HG03558 (cell line): ENCODE measurements around the gene INSIG1.

Experiments
- ATAC-seq: cut with Tn5 transposase; IDR thresholded peaks from one replicate; pipeline ENCODE4 v1.9.1; 2021; ENCODE audit warnings: moderate number of reproducible peaks; ENCODE audit not compliant: unreplicated experiment; ENCODE audit errors: extremely low read depth

INSIG1 gene

DNA sequence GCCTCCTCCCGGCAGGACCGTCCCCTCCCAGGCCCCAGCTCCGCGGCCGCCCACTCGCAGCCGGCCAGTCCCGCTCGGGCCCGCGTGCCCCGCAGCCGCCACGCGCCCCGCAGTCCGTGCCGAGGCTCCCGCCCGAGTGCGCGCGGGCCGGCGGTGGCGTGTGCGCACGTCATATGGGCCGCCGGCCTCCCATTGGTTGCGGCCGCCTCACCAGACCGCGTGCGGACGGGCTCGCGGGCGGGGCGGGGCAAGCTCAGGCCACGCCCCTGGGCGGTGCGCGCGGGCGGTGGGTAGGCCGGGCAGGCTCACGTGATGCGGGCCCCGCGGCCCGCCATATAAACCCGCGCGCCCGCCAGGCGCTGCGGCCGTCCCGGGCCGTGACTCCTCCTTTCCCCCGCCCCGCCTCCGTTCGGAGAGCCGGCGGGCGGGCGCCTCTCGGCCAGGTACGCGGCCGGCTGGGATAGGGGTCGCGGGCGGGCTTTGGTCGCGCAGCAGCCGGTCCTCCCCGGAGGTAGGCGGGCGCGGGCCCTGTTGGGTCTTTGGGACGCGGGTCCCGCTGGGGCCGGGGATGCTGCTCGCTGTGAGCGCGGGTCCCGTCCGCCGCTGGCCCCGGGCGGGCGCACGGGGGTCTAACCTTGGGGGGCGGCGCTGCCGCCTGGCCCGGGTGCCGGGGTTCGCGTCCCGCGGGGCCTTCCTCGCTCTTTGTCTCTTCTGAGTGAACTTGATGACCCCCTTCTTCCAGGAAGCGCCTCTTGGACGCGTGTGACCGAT is at the start of gene INSIG1:
Gene INSIG1, plus strand, starts transcription at position 362 of the 771 bp plus-strand sequence. Its CDS starts 408 bp downstream, at position 770.
- ATAC-seq: peak; percentile 42

GRCh38 chr7:155248366-155248756 is 49.3 kb upstream of the INSIG1 start:
- ATAC-seq: no peak

DNA sequence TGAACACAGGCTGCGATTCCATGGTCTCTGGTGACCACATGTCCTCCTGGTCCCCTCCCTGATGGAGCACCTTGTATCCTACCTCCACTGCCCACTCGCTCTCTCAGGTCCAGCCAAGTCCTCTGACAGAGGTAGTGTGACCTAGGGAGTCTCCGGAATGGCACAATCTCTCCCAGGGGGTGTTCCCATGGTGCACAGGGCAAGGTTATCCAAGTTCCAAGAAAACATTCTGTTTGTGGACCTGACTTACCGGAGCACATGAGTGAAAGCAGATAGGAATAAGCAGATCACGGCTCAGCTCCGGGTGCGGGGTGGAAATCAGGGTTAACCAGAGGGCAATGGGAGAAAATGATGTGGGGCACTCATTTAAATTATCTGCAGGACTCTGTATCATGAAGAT is 45.8 kb upstream of the INSIG1 start:
- ATAC-seq: no peak

DNA sequence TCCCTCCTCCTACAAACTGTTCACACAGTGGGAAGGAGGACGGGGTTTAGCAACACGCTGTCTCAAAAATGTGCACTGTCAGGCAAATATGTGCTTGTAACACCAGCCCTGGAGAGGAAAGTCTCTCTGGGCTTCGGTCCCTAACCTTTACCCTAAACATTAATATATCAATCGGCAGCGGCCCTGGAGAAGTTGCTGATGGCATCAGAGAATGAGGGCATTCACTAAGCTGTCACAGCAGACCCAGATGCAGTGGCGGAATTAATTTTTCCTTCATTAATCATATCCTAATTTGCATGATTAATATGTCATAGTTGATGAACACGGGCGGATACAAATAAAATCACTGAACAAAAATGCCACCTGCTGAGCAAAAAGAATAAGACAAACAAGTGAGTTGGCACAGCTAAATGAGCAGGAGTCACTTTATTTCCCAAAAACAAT is 45.2 kb upstream of the INSIG1 start:
- no peak for ATAC-seq

GRCh38 chr7:155252892-155253501 is 44.7 kb upstream of the INSIG1 start:
- ATAC-seq: no peak

DNA sequence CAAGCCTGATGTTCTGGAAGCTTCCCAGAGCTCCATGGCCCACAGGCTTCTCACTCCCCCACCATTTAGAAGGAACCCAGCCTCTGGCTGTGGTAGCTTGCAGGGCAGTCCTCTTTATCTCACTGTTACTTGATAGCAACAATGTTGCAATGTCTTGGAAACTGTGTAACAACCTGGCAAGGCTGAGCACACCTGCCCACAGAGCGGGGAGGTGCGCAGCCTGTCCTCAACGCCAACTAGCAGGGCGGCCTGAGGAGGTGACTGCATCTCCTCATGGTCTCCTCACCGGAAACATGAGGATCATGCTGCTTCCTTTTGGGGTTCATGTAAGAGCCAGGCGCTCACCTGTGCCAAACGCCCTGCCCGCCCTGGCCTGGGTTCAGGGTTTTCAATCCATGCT is 43.7 kb upstream of the INSIG1 start:
- no peak for ATAC-seq

DNA sequence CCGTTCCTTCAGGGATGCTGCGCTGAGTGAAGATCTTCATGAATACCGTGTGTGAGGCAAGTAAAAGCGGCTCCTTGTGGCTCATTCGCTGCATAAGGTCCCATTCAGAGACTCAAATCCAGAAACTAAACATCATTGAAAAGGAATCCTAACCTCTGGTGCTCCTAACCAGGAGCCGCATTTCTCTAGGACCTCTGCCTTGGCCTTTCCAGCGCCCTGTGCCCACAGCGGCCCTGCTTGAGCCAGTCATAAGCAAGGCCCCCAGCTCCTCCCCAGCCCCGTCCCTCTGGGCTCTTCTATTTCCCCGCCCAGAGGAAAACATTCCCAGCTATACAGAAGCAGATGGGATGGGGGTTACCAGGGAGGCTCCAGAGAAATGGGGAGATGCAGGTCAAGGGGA is 42.6 kb upstream of the INSIG1 start:
- ATAC-seq: no peak

DNA sequence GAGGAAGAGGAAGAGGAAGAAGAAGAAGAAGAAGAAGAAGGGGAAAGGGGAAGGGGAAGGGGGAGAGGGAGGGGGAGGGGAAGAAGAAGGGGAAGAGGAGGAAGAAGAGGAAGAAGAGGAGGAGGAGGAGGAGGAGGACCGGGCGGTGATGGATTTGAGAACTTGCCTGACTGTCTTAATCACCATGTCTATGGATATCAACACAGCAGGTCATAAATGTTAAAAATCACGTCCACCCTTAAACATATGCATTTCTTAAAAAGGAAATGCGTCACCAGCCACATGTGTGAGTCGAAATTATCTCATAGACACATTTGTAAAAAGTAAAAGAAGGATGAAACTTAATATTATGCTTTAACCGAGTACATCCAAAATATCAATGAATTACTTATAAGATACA is 42.1 kb upstream of the INSIG1 start:
- no peak for ATAC-seq

DNA sequence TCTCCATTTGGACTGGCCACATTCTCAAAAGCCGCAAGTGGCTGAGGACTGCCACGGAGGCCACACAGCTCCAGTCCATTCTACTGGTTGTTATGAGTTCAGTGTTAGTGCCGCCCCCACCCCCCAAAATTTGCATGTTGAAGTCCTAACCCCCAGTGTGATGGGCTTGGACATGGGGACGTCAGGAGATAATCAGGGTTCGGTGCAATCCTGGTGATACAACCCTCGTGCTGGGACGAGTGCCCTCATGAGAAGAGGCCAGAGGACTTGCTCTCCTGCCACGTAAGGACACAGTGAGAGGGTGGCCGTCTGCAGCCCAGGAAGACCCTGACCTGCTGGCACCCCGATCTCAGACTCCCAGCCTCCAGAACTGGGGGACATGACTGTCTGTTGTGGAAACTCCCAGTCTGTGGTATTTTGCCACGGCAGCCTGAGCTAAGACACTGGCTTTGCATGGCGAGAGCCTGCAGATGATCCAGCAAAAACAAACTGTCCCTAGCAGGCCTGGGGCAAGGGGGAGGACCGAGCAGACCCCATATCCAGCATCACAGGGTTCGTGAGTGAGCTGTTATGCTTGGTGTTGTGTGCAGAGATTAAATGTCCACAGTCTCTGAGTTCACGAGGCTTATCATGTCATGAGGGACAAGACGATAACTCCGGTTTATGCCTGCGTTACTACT is 41.5 kb upstream of the INSIG1 start:
- no peak for ATAC-seq

GRCh38 chr7:155256761-155257481 is 40.8 kb upstream of the INSIG1 start:
- ATAC-seq: no peak

DNA sequence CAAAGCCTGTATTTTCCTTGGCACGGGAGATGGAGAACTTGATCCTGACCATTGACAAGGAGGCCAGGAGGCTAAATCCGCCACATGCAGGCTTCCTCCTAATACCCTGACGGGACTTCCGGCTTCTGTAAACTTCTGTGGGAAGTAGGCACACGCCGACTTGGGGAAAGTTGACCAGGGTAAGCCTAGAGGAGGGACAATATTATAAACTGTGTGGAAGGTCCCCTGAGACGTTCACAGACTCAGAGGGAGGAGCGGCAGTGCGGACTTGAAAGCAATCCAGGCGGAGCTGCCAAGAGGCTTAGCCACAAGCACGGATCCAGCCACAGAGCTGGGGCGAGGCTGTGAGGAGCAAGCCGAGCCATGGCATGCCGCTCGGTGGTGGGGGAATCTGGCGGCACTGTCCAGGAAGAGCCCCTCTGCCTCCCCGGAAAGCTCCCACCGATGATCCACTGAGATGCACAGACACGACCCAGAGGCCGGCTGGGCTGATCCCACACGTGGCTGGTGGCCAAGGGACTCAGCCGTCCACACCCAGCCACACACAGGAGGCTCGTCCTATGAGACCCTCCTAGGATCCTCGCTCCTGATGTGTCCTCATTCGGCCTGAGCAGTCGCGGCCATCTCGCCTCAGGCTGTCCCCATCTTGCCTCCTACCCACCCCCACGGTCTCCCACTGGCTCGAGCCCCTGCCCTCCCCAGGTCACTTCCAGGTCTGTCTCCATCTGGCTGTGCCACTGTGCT is 40.0 kb upstream of the INSIG1 start:
- no peak for ATAC-seq

DNA sequence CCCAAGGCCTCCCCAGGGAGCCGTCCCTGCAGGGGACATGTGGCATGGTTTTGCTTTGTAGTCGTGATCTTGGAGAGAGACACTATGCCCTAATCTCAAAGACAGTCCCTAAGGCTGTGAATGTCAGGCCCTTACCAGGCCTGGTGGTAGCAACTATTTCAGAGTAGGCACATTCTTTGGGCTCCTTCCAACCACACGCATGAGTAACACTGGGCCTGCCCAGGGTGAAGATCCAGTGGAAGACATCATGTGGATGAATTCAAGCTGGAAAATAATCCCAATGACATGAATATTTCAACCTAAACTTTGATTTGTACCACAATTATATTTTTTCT is 39.5 kb upstream of the INSIG1 start:
- ATAC-seq: no peak

DNA sequence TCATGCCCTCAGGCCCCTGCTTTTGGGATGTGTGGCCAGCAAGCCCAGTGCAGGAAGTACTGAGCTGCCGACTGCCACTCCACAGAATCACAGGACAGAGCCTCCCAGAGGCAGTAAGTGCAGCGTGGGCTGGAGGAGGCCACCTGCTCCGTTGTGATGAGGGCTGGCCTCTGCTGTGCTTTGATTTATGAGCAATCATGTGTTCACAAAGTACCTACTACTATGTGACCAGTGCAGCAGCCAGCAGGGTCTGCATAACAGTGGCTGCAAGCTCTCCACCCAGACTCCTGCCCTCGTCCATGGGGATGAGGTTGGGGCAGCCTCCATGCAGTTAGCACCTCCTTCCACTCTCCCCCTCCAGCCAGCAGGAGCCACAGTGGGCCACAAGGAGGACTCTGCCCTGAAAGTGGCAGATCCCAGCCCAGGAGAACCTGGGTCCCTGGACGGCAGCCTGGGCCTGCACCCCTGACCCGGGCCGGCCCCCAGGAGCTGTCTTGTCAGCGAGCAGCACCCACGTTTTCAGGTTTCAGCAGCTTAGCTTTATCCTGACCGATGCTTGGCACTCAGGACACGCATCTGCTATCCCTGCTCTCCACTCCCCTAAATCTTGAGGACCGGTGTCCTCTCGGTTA is 37.7 kb upstream of the INSIG1 start:
- no peak for ATAC-seq

- ATAC-seq: no peak
Observed at GRCh38 chr7:155260498-155260872, 37.2 kb upstream of the INSIG1 start.

- no peak for ATAC-seq
Observed at GRCh38 chr7:155261031-155261985, 36.4 kb upstream of the INSIG1 start.

DNA sequence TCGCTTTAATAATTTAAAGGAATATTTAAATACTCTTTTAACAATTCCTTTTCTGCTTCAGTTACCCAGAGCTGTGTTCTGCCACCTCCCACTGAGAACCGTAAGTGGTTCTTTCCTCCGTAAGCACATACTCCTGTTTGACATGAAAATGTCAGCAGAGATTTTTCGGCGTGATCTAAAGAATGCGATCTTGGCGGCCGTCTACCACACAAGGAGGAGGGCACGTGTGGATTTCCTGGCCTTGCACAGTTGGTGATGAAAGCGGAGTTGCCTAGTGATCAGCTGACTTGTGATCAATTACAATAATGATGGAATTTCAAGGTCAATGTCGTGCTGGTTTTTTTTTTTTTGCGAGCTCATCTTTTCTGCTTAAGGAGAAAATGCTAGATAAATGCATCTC is 35.6 kb upstream of the INSIG1 start:
- no peak for ATAC-seq

DNA sequence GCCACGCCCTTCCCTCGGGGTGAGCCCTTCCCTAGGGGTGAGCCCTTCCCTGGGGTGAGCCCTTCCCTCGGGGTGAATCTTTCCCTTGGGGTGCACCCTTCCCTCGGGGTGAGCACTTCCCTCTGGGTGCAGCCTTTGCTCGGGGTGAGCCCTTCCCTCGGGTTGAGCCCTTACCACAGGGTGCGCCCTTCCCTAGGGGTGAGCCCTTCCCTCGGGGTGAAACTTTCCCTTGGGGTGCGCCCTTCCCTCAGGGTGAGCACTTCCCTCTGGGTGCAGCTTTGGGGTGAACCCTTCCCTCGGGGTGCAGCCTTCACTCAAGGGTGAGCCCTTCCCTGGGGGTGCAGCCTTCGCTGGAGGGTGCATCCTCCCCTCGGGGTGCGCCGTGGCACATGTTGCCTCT is 34.6 kb upstream of the INSIG1 start:
- no peak for ATAC-seq

DNA sequence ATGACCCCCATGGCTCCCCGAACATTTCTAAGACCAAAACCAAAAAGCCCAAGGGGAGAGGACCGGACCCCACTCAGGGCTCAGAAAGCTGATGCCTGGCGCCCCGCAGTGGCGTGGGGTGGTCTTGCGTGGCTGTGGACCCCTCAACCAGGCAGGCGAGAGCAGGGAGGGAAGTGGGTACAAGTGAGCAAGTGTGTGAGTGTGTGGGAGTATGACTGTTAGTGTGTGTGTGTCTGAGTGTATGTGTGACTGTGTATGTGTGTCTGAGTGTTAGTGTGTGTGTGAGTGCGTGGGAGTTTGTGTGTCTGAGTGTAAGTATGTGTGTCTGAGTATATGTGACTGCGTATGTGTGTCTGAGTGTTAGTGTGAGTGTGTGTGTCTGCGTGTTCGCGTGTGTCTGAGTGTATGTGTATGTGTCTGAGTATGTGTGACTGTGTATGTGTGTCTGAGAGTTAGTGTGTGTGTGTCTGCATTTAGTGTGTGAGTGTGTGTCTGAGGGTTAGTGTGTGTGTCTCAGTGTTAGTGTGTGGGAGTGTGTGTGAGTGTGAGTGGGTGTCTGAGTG is 34.0 kb upstream of the INSIG1 start:
- ATAC-seq: no peak
